ENCODE data around the gene PPBP. TPM values are rescaled to one million over a fixed set of nuclear protein-coding genes. Genes with fewer than 3 reads are reported as not detected.
"Not testable (repeated sequence)": the region's sequence is repeated elsewhere in the genome, so short reads cannot be mapped to it uniquely, and the experiment has no call there.

Gene PPBP
- total and polyA plus RNA-seq, 9 of the 15 experiments (the other 6 are each of a cell fraction or from before 2014, with no cell fraction given): 0.17 to 0.55 (median 0.29) TPM; not detected in 4

- CTCF ChIA-PET (ENCODE audit: low intra/inter-chr PET ratio); H3K79me2 ChIP-seq (ENCODE audit: control insufficient read depth, insufficient read depth, low read length); H3K9ac ChIP-seq (ENCODE audit: insufficient read depth in 1 of 2, low read depth in 2 of 2, low read length in 2 of 2); H3K4me3 ChIP-seq; H3K27me3 ChIP-seq (ENCODE audit: control insufficient read depth in 2 of 2, insufficient read depth in 2 of 2, low read length in 2 of 2); in situ Hi-C loops (cut with MboI); H4K20me1 ChIP-seq (replicated peaks; ENCODE audit: control insufficient read depth, insufficient read depth, low read length); POLR2A ChIA-PET; H3K4me1 ChIP-seq (replicated peaks in 1 of 2; ENCODE audit: control insufficient read depth in 2 of 2, insufficient read depth in 2 of 2, low read length in 2 of 2); H3K9me1 ChIP-seq (ENCODE audit: control insufficient read depth, insufficient read depth, low read length); ATAC-seq; H3K36me3 ChIP-seq (ENCODE audit: control insufficient read depth, insufficient read depth, low read length); BruUV-seq (replicated peaks); H2AFZ ChIP-seq (ENCODE audit: low read depth, low read length); H3K27ac ChIP-seq (ENCODE audit: extremely low read depth, low read depth, low read length); intact Hi-C loops (cut with micrococcal nuclease); H3K4me2 ChIP-seq (ENCODE audit: insufficient read depth, low read length); FAIRE-seq; DNase-seq (ENCODE audit: extremely low read depth in 1 of 4, low spot score in 3 of 4); H3K9me3 ChIP-seq (replicated peaks; ENCODE audit: control insufficient read depth, insufficient read depth, low read depth, low read length): not testable (repeated sequence)
- 35% methylated on average over 1 of the region's 1 CpG for WGBS (ENCODE audit: insufficient coverage, low coverage, missing lambda C conversion rate)
- peak; percentile 57 for TF ChIP-seq ZNF146 (CRISPR knock-in tag; IDR thresholded peaks at IDR 0.05; ENCODE audit: unreplicated experiment)
These were observed 28.9 kb downstream of the PPBP start for GRCh38 chr4:73959041-73959440.

GRCh38 chr4:73952352-73952751 is 35.6 kb downstream of the PPBP start:
- DNase-seq (ENCODE audit: extremely low read depth in 1 of 4, low spot score in 3 of 4): no peak
- intact Hi-C loops (cut with micrococcal nuclease): no loop called here
- Histone ChIP-seq H3K9me1 (ENCODE audit: control insufficient read depth, insufficient read depth, low read length) (no peaks in the 10 kb centered on the region), H4K20me1 (replicated peaks; ENCODE audit: control insufficient read depth, insufficient read depth, low read length) (no peaks in the 10 kb centered on the region), H2AFZ (ENCODE audit: low read depth, low read length) (0 out of 2 replicates have a peak overlapping the region, but pooled peaks have one; percentile 19), H3K4me1 (replicated peaks in 1 of 2; ENCODE audit: control insufficient read depth in 2 of 2, insufficient read depth in 2 of 2, low read length in 2 of 2) (peaks cover 0 to 5% of the 10 kb centered on the region in 2 experiments; a peak in 1 of 5 replicates), H3K36me3 (ENCODE audit: control insufficient read depth, insufficient read depth, low read length) (no peaks in the 10 kb centered on the region), H3K27ac (ENCODE audit: extremely low read depth, low read depth, low read length) (no peak overlapping the region), H3K27me3 (ENCODE audit: control insufficient read depth in 2 of 2, insufficient read depth in 2 of 2, low read length in 2 of 2) (no peaks in the 10 kb centered on the region), H3K4me3 (no peak overlapping the region), H3K9ac (ENCODE audit: insufficient read depth in 1 of 2, low read depth in 2 of 2, low read length in 2 of 2) (no peak overlapping the region), H3K79me2 (ENCODE audit: control insufficient read depth, insufficient read depth, low read length) (no peaks in the 10 kb centered on the region), H3K9me3 (replicated peaks; ENCODE audit: control insufficient read depth, insufficient read depth, low read depth, low read length) (no peaks in the 10 kb centered on the region), H3K4me2 (ENCODE audit: insufficient read depth, low read length) (no peak overlapping the region)
- 36% methylated on average over 3 of the region's 3 CpGs for WGBS (ENCODE audit: insufficient coverage, low coverage, missing lambda C conversion rate)
- no peak for ATAC-seq
- POLR2A ChIA-PET: no interaction called here
- FAIRE-seq: no peak
- in situ Hi-C loops (cut with MboI): no loop called here
- no TSS peak for BruUV-seq (replicated peaks)
- CTCF ChIA-PET (ENCODE audit: low intra/inter-chr PET ratio): interaction anchor here (0.6 kb wide), 1 partner anchor 855 kb away, joined by 3 read pairs; no protein-coding TSS in a partner anchor
- TF ChIP-seq ZNF24 (IDR thresholded peaks at IDR 0.05) (no peak), GATA2 (CRISPR knock-in tag; IDR thresholded peaks at IDR 0.05) (no peak), TRIM28 (IDR thresholded peaks at IDR 0.05) (no peak), FIP1L1 (IDR thresholded peaks at IDR 0.05; ENCODE audit: low read depth, low read length, poor library complexity, severe bottlenecking) (no peak), GTF3C2 (IDR thresholded peaks at IDR 0.05; ENCODE audit: borderline replicate concordance, extremely low read depth, insufficient read length) (no peak), ATF7 (IDR thresholded peaks at IDR 0.05) (no peak), CHAMP1 (IDR thresholded peaks at IDR 0.05) (no peak), SETDB1 (IDR thresholded peaks at IDR 0.05; ENCODE audit: low read length) (no peak), RBM15 (IDR thresholded peaks at IDR 0.05; ENCODE audit: insufficient read depth, low read length) (no peak), ZNF121 (CRISPR knock-in tag; conservative IDR thresholded peaks at IDR 0.05) (no peak), RBM17 (IDR thresholded peaks at IDR 0.05; ENCODE audit: borderline replicate concordance, low read depth, low read length) (no peak)

Measured in K562 (cell line).